AG09309 (cell line): ENCODE measurements around the gene MALT1.

Experiments used
- DNase-seq: peaks from one replicate; pipeline ENCODE4 v3.0.0-alpha.2; 2010; ENCODE audit warnings: low read depth
- H3K4me3 ChIP-seq: 2 replicates; pipeline ENCODE4 v1.5.1; 2011; ENCODE audit warnings: mild to moderate bottlenecking, low read depth, low read length, moderate library complexity; ENCODE audit not compliant: control insufficient read depth
- CTCF ChIP-seq: IDR thresholded peaks from 2 replicates; pipeline ENCODE4 v1.5.1; 2011; ENCODE audit warnings: mild to moderate bottlenecking, low read depth, low read length, inconsistent platforms; ENCODE audit not compliant: insufficient read depth, control insufficient read depth; ENCODE audit errors: missing control alignments

Gene MALT1

GRCh38 chr18:58659691-58660090 lies 11.6 kb upstream of the MALT1 start:
- H3K4me3 ChIP-seq: no peak overlapping the region
- TF ChIP-seq CTCF: no peak
- DNase-seq: no peak

GRCh38 chr18:58660915-58661314 lies 10.3 kb upstream of the MALT1 start:
- TF ChIP-seq CTCF: no peak
- DNase-seq: no peak
- H3K4me3 ChIP-seq: no peak overlapping the region

- DNase-seq: no peak
- no peak overlapping the region for H3K4me3 ChIP-seq
- TF ChIP-seq CTCF: peak; percentile 32
These were observed 9.8 kb upstream of the MALT1 start for GRCh38 chr18:58661423-58661822.

GRCh38 chr18:58662118-58662517 lies 9.1 kb upstream of the MALT1 start:
- DNase-seq: no peak
- H3K4me3 ChIP-seq: no peak overlapping the region
- no peak for TF ChIP-seq CTCF

GRCh38 chr18:58666176-58666575 lies 5.1 kb upstream of the MALT1 start:
- TF ChIP-seq CTCF: no peak
- no peak overlapping the region for H3K4me3 ChIP-seq
- no peak for DNase-seq

- TF ChIP-seq CTCF: no peak
- DNase-seq: no peak
- no peak overlapping the region for H3K4me3 ChIP-seq
These were observed 3.1 kb upstream of the MALT1 start for GRCh38 chr18:58668211-58668610.

- no peak overlapping the region for H3K4me3 ChIP-seq
- no peak for TF ChIP-seq CTCF
- DNase-seq: no peak
These were observed 2.4 kb upstream of the MALT1 start for GRCh38 chr18:58668897-58669296.
